ENCODE data around the gene CHID1.

DNA sequence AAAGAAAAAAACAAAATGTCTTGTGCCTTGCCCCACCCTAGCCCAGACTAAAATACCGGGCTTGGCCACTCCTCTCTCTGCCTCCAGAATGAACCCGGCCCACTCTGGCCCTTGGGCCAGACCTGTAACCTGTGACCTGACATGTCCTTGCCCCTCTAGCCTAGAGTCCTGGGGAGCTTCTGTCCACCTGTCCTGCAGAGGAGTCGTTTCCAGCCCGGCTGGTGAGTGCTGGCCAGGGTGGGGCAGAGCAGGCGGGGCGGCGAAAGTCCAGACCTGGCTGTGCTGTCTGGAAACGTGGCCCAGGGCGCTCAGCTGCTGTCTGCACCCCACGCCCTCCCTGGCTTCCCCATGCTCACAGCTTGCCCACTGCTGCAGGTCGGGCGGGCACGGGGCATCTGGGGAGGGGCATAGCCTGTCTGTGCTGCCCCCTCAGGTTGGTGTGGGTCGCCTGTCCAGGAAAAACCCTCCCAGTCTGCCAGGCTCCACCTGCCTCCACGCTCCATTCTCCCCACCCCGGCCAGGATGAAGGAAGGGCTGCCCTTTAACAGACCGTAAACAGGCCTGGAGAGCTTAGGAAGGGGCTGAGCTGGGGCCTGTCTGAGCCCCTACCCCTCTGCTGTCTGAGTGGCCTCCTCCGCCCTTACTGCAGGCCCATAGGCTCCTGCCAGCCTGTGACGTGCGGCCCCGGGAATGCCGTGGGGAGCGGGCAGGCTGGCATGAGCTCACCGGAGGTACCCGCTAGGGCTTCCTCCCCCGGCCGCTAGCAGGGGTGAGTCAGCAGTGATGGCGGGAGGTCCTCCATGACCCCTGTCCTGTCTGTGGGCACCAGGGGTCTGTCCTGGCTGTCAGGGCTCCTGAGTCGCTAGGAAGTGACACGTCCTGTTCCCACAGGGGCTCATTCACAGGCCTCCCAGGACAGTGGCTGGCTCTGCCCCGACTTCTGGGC, 76.0 kb downstream of the CHID1 start:
- TF ChIP-seq, protein P1, sequence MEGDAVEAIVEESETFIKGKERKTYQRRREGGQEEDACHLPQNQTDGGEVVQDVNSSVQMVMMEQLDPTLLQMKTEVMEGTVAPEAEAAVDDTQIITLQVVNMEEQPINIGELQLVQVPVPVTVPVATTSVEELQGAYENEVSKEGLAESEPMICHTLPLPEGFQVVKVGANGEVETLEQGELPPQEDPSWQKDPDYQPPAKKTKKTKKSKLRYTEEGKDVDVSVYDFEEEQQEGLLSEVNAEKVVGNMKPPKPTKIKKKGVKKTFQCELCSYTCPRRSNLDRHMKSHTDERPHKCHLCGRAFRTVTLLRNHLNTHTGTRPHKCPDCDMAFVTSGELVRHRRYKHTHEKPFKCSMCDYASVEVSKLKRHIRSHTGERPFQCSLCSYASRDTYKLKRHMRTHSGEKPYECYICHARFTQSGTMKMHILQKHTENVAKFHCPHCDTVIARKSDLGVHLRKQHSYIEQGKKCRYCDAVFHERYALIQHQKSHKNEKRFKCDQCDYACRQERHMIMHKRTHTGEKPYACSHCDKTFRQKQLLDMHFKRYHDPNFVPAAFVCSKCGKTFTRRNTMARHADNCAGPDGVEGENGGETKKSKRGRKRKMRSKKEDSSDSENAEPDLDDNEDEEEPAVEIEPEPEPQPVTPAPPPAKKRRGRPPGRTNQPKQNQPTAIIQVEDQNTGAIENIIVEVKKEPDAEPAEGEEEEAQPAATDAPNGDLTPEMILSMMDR (IDR thresholded peaks at IDR 0.05; ENCODE audit: low read depth, low read length): no peak
- TF ChIP-seq, protein P2, sequence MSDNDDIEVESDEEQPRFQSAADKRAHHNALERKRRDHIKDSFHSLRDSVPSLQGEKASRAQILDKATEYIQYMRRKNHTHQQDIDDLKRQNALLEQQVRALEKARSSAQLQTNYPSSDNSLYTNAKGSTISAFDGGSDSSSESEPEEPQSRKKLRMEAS (IDR thresholded peaks at IDR 0.05; ENCODE audit: low read depth, low read length): no peak
- TF ChIP-seq MYC (IDR thresholded peaks at IDR 0.05; ENCODE audit: low read depth, low read length): no peak

Measured in NB4 (cell line).